CD4-positive, alpha-beta T cell treated with Interleukin-17A for 4 hours (primary cell): Measurements from ENCODE around the gene SLC7A14.

Experiments
- DNase-seq: peaks from one replicate; pipeline ENCODE4 v3.0.0-alpha.2; 2020; ENCODE audit warnings: mixed read lengths

Gene SLC7A14

GRCh38 chr3:170532573-170532972 is 53.3 kb downstream of the SLC7A14 start:
- DNase-seq = no peak

- DNase-seq = no peak
Observed at GRCh38 chr3:170531657-170532335, 54.1 kb downstream of the SLC7A14 start.

GRCh38 chr3:170531054-170531453 is 54.8 kb downstream of the SLC7A14 start:
- DNase-seq = no peak

- no peak for DNase-seq
Observed at GRCh38 chr3:170529912-170530311, 56.0 kb downstream of the SLC7A14 start.

GRCh38 chr3:170529346-170529745 is 56.5 kb downstream of the SLC7A14 start:
- DNase-seq = no peak

- no peak for DNase-seq
Observed at GRCh38 chr3:170528726-170529125, 57.1 kb downstream of the SLC7A14 start.

GRCh38 chr3:170524073-170524472 is 61.8 kb downstream of the SLC7A14 start:
- DNase-seq = no peak

- no peak for DNase-seq
Observed at GRCh38 chr3:170523248-170523647, 62.6 kb downstream of the SLC7A14 start.

- no peak for DNase-seq
Observed at GRCh38 chr3:170522201-170522600, 63.7 kb downstream of the SLC7A14 start.

GRCh38 chr3:170520996-170521395 is 64.9 kb downstream of the SLC7A14 start:
- DNase-seq = no peak

GRCh38 chr3:170517242-170517945 is 68.5 kb downstream of the SLC7A14 start:
- DNase-seq = no peak

- DNase-seq = no peak
Observed at GRCh38 chr3:170513642-170514041, 72.2 kb downstream of the SLC7A14 start.

GRCh38 chr3:170511371-170511770 is 74.5 kb downstream of the SLC7A14 start:
- DNase-seq = no peak

- DNase-seq = no peak
Observed at GRCh38 chr3:170508839-170509238, 77.0 kb downstream of the SLC7A14 start.

GRCh38 chr3:170508291-170508690 is 77.6 kb downstream of the SLC7A14 start:
- no peak for DNase-seq

- DNase-seq = no peak
Observed at GRCh38 chr3:170507063-170507462, 78.8 kb downstream of the SLC7A14 start.

GRCh38 chr3:170506556-170506955 is 79.3 kb downstream of the SLC7A14 start:
- DNase-seq = no peak

- DNase-seq = no peak
Observed at GRCh38 chr3:170502297-170502696, 83.6 kb downstream of the SLC7A14 start.

- DNase-seq = no peak
Observed at GRCh38 chr3:170500995-170501394, 84.9 kb downstream of the SLC7A14 start.

- DNase-seq = no peak
Observed at GRCh38 chr3:170500462-170500861, 85.4 kb downstream of the SLC7A14 start.

- no peak for DNase-seq
Observed at GRCh38 chr3:170499562-170500156, 86.2 kb downstream of the SLC7A14 start.

- no peak for DNase-seq
Observed at GRCh38 chr3:170497207-170498095, 88.4 kb downstream of the SLC7A14 start.

GRCh38 chr3:170496868-170497140 is 89.1 kb downstream of the SLC7A14 start:
- no peak for DNase-seq
